DOHH2 (cell line): Measurements from ENCODE around the gene LURAP1L.

Experiments used
- H3F3A ChIP-seq: fragments of 200-600 bp; sonication (generic), shearing (Covaris generic); 2 replicates; pipeline ENCODE4 v1.6.0; 2016; ENCODE audit warnings: antibody characterized with exemption, mild to moderate bottlenecking; ENCODE audit not compliant: control insufficient read depth, insufficient read depth
- H3K27ac ChIP-seq: fragments of 200-600 bp; sonication (generic); 2 replicates; pipeline ENCODE4 v1.5.1; 2014; ENCODE audit warnings: low read depth, mild to moderate bottlenecking, low read length, moderate library complexity
- H3K27me3 ChIP-seq: fragments of 200-600 bp; sonication (generic); 2 replicates; pipeline ENCODE4 v1.6.1; 2014; ENCODE audit warnings: mild to moderate bottlenecking, low read length, mixed read lengths; ENCODE audit not compliant: control insufficient read depth
- H3K36me3 ChIP-seq: fragments of 200-600 bp; sonication (generic); 2 replicates; pipeline ENCODE4 v1.6.1; 2014; ENCODE audit warnings: mild to moderate bottlenecking, low read length, moderate library complexity, mixed read lengths; ENCODE audit not compliant: control insufficient read depth
- H3K4me1 ChIP-seq: fragments of 200-600 bp; sonication (generic); 2 replicates; pipeline ENCODE4 v1.6.1; 2014; ENCODE audit warnings: mild to moderate bottlenecking, low read length, mixed read lengths; ENCODE audit not compliant: control insufficient read depth
- H3K4me2 ChIP-seq: fragments of 200-600 bp; sonication (generic); 2 replicates; pipeline ENCODE4 v1.6.0; 2014; ENCODE audit warnings: mild to moderate bottlenecking, low read length, moderate library complexity
- H3K4me3 ChIP-seq: fragments of 200-600 bp; sonication (generic); 2 replicates; pipeline ENCODE4 v1.5.1; 2014; ENCODE audit warnings: mild to moderate bottlenecking, low read length, mixed read lengths
- H3K79me2 ChIP-seq: fragments of 200-600 bp; sonication (generic); 2 replicates; pipeline ENCODE4 v1.6.1; 2014; ENCODE audit warnings: mild to moderate bottlenecking, low read length, mixed read lengths; ENCODE audit not compliant: control insufficient read depth
- H3K9me2 ChIP-seq: fragments of 200-600 bp; sonication (generic); replicated peaks from 2 replicates; pipeline ENCODE4 v1.6.1; 2014; ENCODE audit warnings: mild to moderate bottlenecking, low read length, mixed read lengths; ENCODE audit not compliant: control insufficient read depth
- H3K9me3 ChIP-seq: fragments of 200-600 bp; sonication (generic); 2 replicates; pipeline ENCODE4 v1.6.1; 2014; ENCODE audit warnings: antibody characterized with exemption, low read length, mixed read lengths; ENCODE audit not compliant: control insufficient read depth, insufficient read depth
- H4K20me1 ChIP-seq: fragments of 200-600 bp; sonication (generic); 2 replicates; pipeline ENCODE4 v1.6.0; 2014; ENCODE audit warnings: low read depth, mild to moderate bottlenecking, antibody characterized with exemption, low read length, moderate library complexity; ENCODE audit not compliant: control insufficient read depth, insufficient read depth
- EZH2phosphoT487 ChIP-seq: fragments of 200-600 bp; sonication (generic); IDR thresholded peaks from 2 replicates; pipeline ENCODE4 v1.6.1; 2017; ENCODE audit warnings: borderline replicate concordance, mild to moderate bottlenecking, antibody characterized with exemption, low read length, moderate library complexity, mixed read lengths
- TF ChIP-seq, protein P1 (sequence below): fragments of 200-600 bp; sonication (generic); IDR thresholded peaks from one replicate; pipeline ENCODE4 v1.5.1; 2014; ENCODE audit warnings: antibody characterized with exemption, mild to moderate bottlenecking, low read depth, low read length; ENCODE audit not compliant: poor library complexity, severe bottlenecking

The LURAP1L gene

DNA sequence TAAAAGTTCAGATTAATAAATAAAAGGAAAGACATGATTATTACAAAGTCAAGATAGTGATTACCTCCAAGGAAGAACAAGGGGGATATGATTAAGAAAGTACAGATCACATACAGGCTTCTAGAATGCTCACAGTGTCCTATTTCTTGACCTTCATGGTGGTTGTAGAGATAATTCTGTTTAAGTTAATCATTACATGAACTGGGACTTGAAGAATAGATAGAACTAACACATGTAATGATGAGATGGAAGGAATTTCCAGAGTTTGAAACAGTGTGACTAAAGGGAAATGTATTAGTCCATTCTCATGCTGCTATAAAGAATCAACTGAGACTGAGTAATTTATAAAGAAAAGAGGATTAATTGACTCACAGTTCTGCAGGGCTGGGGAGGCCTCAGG lies 72.7 kb downstream of the LURAP1L start:
- no peak for TF ChIP-seq EZH2phosphoT487
- TF ChIP-seq, protein P1, sequence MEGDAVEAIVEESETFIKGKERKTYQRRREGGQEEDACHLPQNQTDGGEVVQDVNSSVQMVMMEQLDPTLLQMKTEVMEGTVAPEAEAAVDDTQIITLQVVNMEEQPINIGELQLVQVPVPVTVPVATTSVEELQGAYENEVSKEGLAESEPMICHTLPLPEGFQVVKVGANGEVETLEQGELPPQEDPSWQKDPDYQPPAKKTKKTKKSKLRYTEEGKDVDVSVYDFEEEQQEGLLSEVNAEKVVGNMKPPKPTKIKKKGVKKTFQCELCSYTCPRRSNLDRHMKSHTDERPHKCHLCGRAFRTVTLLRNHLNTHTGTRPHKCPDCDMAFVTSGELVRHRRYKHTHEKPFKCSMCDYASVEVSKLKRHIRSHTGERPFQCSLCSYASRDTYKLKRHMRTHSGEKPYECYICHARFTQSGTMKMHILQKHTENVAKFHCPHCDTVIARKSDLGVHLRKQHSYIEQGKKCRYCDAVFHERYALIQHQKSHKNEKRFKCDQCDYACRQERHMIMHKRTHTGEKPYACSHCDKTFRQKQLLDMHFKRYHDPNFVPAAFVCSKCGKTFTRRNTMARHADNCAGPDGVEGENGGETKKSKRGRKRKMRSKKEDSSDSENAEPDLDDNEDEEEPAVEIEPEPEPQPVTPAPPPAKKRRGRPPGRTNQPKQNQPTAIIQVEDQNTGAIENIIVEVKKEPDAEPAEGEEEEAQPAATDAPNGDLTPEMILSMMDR: no peak
- Histone ChIP-seq H3K4me3 (no peak overlapping the region), H3K4me1 (no peaks in the 10 kb centered on the region), H3K27me3 (no peaks in the 10 kb centered on the region), H3K4me2 (no peak overlapping the region), H4K20me1 (no peaks in the 10 kb centered on the region), H3K36me3 (no peaks in the 10 kb centered on the region), H3K79me2 (no peaks in the 10 kb centered on the region), H3K9me3 (no peaks in the 10 kb centered on the region), H3F3A (no peaks in the 10 kb centered on the region), H3K27ac (no peak overlapping the region), H3K9me2 (no peaks in the 10 kb centered on the region)

- H4K20me1 ChIP-seq: no peaks in the 10 kb centered on the region
- no peaks in the 10 kb centered on the region for H3K36me3 ChIP-seq
- no peaks in the 10 kb centered on the region for H3F3A ChIP-seq
- no peaks in the 10 kb centered on the region for H3K9me2 ChIP-seq
- H3K4me3 ChIP-seq: no peak overlapping the region
- TF ChIP-seq, protein P1: no peak
- TF ChIP-seq EZH2phosphoT487: no peak
- H3K4me2 ChIP-seq: no peak overlapping the region
- H3K27me3 ChIP-seq: no peaks in the 10 kb centered on the region
- no peak overlapping the region for H3K27ac ChIP-seq
- H3K4me1 ChIP-seq: no peaks in the 10 kb centered on the region
- H3K9me3 ChIP-seq: no peaks in the 10 kb centered on the region
- no peaks in the 10 kb centered on the region for H3K79me2 ChIP-seq
These were observed 74.7 kb downstream of the LURAP1L start for GRCh38 chr9:12849486-12850003.

DNA sequence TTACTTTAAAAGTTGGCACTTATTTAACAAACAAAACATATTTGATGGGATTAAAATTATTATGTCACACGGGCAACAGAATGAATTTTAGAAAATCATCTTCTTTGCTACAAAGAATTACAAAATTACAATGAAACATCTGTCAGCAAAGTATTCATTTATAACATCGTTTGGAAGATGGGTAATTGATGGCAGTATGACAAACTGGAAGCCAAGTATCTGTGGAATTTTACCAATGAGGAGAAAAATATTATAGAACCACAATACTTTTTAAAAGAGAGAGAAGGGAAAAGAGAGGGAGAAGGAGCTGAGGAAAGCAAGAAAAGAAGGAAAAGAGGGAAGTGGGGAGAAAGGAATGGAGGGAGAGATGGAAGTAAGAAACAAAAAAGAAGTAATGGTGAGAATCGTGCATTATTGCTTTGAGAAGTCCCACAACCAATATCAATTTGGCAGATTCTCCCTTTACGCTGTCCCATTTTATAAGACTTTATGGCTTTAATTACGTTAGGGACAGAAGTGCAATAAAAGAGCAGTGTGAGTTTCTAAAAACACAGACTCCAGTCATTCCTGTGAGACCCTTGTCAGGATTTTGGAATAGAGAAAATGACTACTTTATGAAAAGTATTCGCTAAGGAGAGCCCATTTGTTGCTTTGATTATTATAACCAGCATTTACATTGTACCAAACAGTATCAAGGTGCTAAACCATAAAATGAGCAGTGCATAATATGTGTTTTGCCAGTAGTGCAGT lies 76.7 kb downstream of the LURAP1L start:
- TF ChIP-seq EZH2phosphoT487: no peak
- TF ChIP-seq, protein P1: no peak
- Histone ChIP-seq H3K36me3 (no peaks in the 10 kb centered on the region), H4K20me1 (no peaks in the 10 kb centered on the region), H3K4me3 (no peak overlapping the region), H3K4me2 (no peak overlapping the region), H3K9me2 (no peaks in the 10 kb centered on the region), H3F3A (no peaks in the 10 kb centered on the region), H3K27me3 (no peaks in the 10 kb centered on the region), H3K79me2 (no peaks in the 10 kb centered on the region), H3K27ac (no peak overlapping the region), H3K9me3 (no peaks in the 10 kb centered on the region), H3K4me1 (no peaks in the 10 kb centered on the region)
